OCI-LY7 (cell line): ENCODE data around the gene CORO2B. TPM values are rescaled to one million over a fixed set of nuclear protein-coding genes. Genes with fewer than 3 reads are reported as not detected.

ENCODE experiments used
- BruUV-seq: library from RNA; stranded (reverse); fragments of 400-500 nt; replicated peaks from 2 replicates; lab custom pipeline; 2021; lab: Mats Ljungman, UMichigan
- CTCF ChIA-PET: fragments of 300-600 bp; sonication (Branson Sonifier 250); formaldehyde crosslinking; loops from one replicate; lab custom pipeline; 2022; ENCODE audit warnings: antibody characterized with exemption; ENCODE audit not compliant: unreplicated experiment; lab: Charles Lee
- POLR2A ChIA-PET: fragments of 300-600 bp; sonication (Branson Sonifier 250); formaldehyde crosslinking; loops from one replicate; lab custom pipeline; 2022; ENCODE audit warnings: antibody characterized with exemption; lab: Charles Lee
- DNase-seq: peaks from one replicate; pipeline ENCODE4 v3.0.0-alpha.2; 2015; ENCODE audit warnings: low spot score
- H2AFZ ChIP-seq: fragments of 200-600 bp; sonication (generic), shearing (Covaris generic); 2 replicates; pipeline ENCODE4 v1.6.1; 2014; ENCODE audit warnings: mild to moderate bottlenecking, antibody characterized with exemption, low read length, moderate library complexity
- H3K27ac ChIP-seq: fragments of 200-600 bp; sonication (generic); 2 replicates; pipeline ENCODE4 v1.5.1; 2014; ENCODE audit warnings: mixed run types, low read depth, mild to moderate bottlenecking, moderate library complexity, low read length, inconsistent platforms; ENCODE audit not compliant: poor library complexity, severe bottlenecking
- H3K36me3 ChIP-seq: fragments of 200-600 bp; sonication (generic); 2 replicates; pipeline ENCODE4 v1.6.1; 2014; ENCODE audit warnings: mild to moderate bottlenecking, antibody characterized with exemption, low read length, moderate library complexity, mixed read lengths; ENCODE audit not compliant: insufficient read depth
- H3K4me1 ChIP-seq: fragments of 200-600 bp; sonication (generic); 2 replicates; pipeline ENCODE4 v1.5.1; 2014; ENCODE audit warnings: mild to moderate bottlenecking, low read length; ENCODE audit not compliant: insufficient read depth, poor library complexity, severe bottlenecking
- H3K4me2 ChIP-seq: fragments of 200-600 bp; sonication (generic); 2 replicates; pipeline ENCODE4 v1.6.1; 2014; ENCODE audit warnings: mild to moderate bottlenecking, low read length
- H3K4me3 ChIP-seq: fragments of 200-600 bp; sonication (generic); 2 replicates; pipeline ENCODE4 v1.5.1; 2014; ENCODE audit warnings: mild to moderate bottlenecking, low read depth, low read length; ENCODE audit not compliant: poor library complexity, severe bottlenecking
- H3K79me2 ChIP-seq: fragments of 200-600 bp; sonication (generic); 2 replicates; pipeline ENCODE4 v1.6.1; 2016; ENCODE audit warnings: low read depth, mild to moderate bottlenecking, low read length, moderate library complexity, mixed read lengths; ENCODE audit not compliant: insufficient read depth
- H3K9me2 ChIP-seq: fragments of 200-600 bp; sonication (generic); 2 replicates; pipeline ENCODE4 v1.6.1; 2016; ENCODE audit warnings: mild to moderate bottlenecking, low read length, mixed read lengths; ENCODE audit not compliant: insufficient read depth
- H3K9me3 ChIP-seq: fragments of 200-600 bp; sonication (generic); 2 replicates; pipeline ENCODE4 v1.6.1; 2014; ENCODE audit warnings: mild to moderate bottlenecking, mixed run types, low read length, mixed read lengths
- H4K20me1 ChIP-seq: fragments of 200-600 bp; sonication (generic); 2 replicates; pipeline ENCODE4 v1.6.1; 2014; ENCODE audit warnings: mild to moderate bottlenecking, antibody characterized with exemption, low read length, moderate library complexity, mixed read lengths; ENCODE audit not compliant: insufficient read depth
- EZH2phosphoT487 ChIP-seq: fragments of 200-600 bp; sonication (generic); IDR thresholded peaks from 2 replicates; pipeline ENCODE4 v1.6.1; 2018; ENCODE audit warnings: low read depth, borderline replicate concordance, mild to moderate bottlenecking, mixed run types, antibody characterized with exemption, low read length, moderate library complexity, mixed read lengths
- intact Hi-C: fragments of 100-400 bp; cut with micrococcal nuclease; formaldehyde crosslinking; loops from one replicate; pipeline ENCODE4 v1.10.0; 2022; ENCODE audit not compliant: unreplicated experiment
- total RNA-seq, 2 experiments: library from RNA; depleted of rRNA in 1 of 2; stranded (reverse); fragments of >200 nt in 1 of 2; shearing (Covaris generic) in 1 of 2; gene quantifications; 2 replicates each; pipeline ENCODE4 v1.2.3, GENCODE V29; 2014 to 2022
- TF ChIP-seq, protein P1 (sequence below): fragments of 200-600 bp; sonication (generic); conservative IDR thresholded peaks from 2 replicates; pipeline ENCODE4 v1.5.1; 2014; ENCODE audit warnings: mild to moderate bottlenecking, antibody characterized with exemption, low read length, moderate library complexity, mixed read lengths

Gene CORO2B
- total RNA-seq, 2 experiments from 2014 or later = 7.4 to 12.5 TPM

DNA sequence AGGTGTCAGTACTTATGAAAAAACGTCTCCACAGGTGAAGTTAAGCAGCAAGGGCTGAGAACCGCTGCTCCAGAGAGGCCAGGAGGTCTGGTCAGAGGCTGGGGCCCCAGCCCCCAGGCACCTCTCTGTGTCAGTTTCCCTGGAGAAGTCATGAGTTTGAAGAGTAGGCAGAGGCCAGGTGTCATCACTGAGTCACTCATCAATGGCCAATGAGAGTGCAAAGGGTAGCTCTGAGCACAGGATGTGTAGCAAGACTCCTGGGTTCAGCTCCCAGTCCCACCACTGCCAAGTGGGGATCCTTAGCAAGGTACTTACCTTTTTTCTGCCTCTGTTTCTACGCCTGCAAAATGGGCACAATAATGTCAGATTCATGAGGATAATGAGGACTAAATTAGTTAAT lies 47.9 kb downstream of the CORO2B start:
- Histone ChIP-seq H2AFZ (no peak overlapping the region; the same call in 1 of the 2 replicates), H4K20me1 (no peaks in the 10 kb centered on the region), H3K27ac (peak overlapping the region; percentile 97), H3K9me3 (no peaks in the 10 kb centered on the region), H3K4me2 (peak overlapping the region; percentile 63), H3K4me1 (peaks cover 97% of the 10 kb centered on the region), H3K36me3 (no peaks in the 10 kb centered on the region), H3K79me2 (peaks cover 52% of the 10 kb centered on the region; the same call in 1 of the 2 replicates), H3K4me3 (peak overlapping the region; percentile 4), H3K9me2 (no peaks in the 10 kb centered on the region)
- POLR2A ChIA-PET = interaction anchor here (0.8 to 1.2 kb wide), 3 partner anchors 9 to 20 kb away, joined by 3 read pairs; no protein-coding TSS in a partner anchor
- TF ChIP-seq, protein P1, sequence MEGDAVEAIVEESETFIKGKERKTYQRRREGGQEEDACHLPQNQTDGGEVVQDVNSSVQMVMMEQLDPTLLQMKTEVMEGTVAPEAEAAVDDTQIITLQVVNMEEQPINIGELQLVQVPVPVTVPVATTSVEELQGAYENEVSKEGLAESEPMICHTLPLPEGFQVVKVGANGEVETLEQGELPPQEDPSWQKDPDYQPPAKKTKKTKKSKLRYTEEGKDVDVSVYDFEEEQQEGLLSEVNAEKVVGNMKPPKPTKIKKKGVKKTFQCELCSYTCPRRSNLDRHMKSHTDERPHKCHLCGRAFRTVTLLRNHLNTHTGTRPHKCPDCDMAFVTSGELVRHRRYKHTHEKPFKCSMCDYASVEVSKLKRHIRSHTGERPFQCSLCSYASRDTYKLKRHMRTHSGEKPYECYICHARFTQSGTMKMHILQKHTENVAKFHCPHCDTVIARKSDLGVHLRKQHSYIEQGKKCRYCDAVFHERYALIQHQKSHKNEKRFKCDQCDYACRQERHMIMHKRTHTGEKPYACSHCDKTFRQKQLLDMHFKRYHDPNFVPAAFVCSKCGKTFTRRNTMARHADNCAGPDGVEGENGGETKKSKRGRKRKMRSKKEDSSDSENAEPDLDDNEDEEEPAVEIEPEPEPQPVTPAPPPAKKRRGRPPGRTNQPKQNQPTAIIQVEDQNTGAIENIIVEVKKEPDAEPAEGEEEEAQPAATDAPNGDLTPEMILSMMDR = no peak
- TF ChIP-seq EZH2phosphoT487 = no peak
- peak; percentile 60 for DNase-seq
- intact Hi-C loops = no loop called here
- BruUV-seq = no TSS peak
- CTCF ChIA-PET = interaction anchor here (1.0 to 1.3 kb wide), 2 partner anchors 47 to 53 kb away, joined by 3 read pairs; no protein-coding TSS in a partner anchor

DNA sequence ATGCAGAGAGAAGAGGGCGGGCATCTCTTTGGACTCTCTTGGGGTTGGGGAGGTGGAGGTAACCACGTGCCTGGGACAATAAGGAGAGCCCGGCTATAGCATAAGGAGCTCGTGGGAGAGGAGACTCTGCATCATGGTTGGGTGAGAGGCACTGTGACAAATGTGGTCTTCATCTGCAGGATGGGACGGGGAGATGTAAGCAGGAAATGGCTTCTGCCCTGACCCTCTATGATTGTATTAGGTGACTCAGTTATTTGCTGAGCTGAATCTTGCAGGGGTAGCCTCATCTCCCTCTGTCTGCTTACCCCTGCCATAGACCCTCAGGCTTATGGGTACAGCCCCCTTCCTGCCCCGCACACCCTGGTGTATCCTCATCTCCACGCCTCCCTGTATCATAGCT lies 48.7 kb downstream of the CORO2B start:
- no peak overlapping the region for H2AFZ ChIP-seq
- H3K36me3 ChIP-seq = no peaks in the 10 kb centered on the region
- peaks cover 48% of the 10 kb centered on the region; the same call in 1 of the 2 replicates for H3K79me2 ChIP-seq
- TF ChIP-seq EZH2phosphoT487 = no peak
- TF ChIP-seq, protein P1 = no peak
- no TSS peak for BruUV-seq
- no peak for DNase-seq
- intact Hi-C loops = no loop called here
- ChIA-PET CTCF (interaction anchor here (0.5 to 0.9 kb wide), 3 partner anchors 20 to 43 kb away, joined by 3 to 5 read pairs (median 3); no protein-coding TSS in a partner anchor), POLR2A (interaction anchor here (1.0 to 1.2 kb wide), 4 partner anchors 8 to 45 kb away, joined by 3 to 6 read pairs (median 4); no protein-coding TSS in a partner anchor)
- H3K9me3 ChIP-seq = no peaks in the 10 kb centered on the region
- peaks cover 97% of the 10 kb centered on the region for H3K4me1 ChIP-seq
- no peak overlapping the region for H3K4me3 ChIP-seq
- H3K9me2 ChIP-seq = no peaks in the 10 kb centered on the region
- H3K27ac ChIP-seq = peak overlapping the region; percentile 97
- H4K20me1 ChIP-seq = no peaks in the 10 kb centered on the region
- peak overlapping the region; percentile 63 for H3K4me2 ChIP-seq

DNA sequence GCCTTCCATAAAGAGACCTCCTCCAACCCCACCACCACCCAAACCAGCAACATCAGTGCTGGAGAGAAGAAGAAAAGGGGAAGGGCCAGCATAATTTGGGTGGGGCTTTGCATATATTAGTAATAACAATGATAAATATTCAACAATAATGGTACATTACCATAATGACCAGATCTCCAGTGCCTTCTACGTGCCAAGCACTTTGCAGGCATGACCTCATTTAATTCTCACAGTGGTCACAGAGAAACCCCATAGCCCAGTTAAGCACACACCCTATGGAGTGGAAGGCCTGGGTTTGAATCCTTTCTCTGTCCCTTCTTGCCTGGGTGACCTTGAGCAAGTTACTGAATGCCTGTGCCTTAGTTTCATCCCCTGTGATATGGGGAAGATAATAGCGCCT lies 49.2 kb downstream of the CORO2B start:
- H3K4me3 ChIP-seq = no peak overlapping the region
- peaks cover 97% of the 10 kb centered on the region for H3K4me1 ChIP-seq
- H3K4me2 ChIP-seq = peak overlapping the region; percentile 63
- H4K20me1 ChIP-seq = no peaks in the 10 kb centered on the region
- H3K27ac ChIP-seq = peak overlapping the region; percentile 97
- no peak for DNase-seq
- no TSS peak for BruUV-seq
- TF ChIP-seq EZH2phosphoT487 = no peak
- TF ChIP-seq, protein P1 = no peak
- ChIA-PET CTCF (interaction anchor here (0.5 to 0.9 kb wide), 3 partner anchors 20 to 43 kb away, joined by 3 to 5 read pairs (median 3); no protein-coding TSS in a partner anchor), POLR2A (interaction anchor here (1.0 to 1.2 kb wide), 2 partner anchors 20 to 46 kb away, joined by 4 to 6 read pairs; no protein-coding TSS in a partner anchor)
- H3K79me2 ChIP-seq = peaks cover 47% of the 10 kb centered on the region; the same call in 1 of the 2 replicates
- intact Hi-C loops = no loop called here
- no peak overlapping the region for H2AFZ ChIP-seq
- no peaks in the 10 kb centered on the region for H3K36me3 ChIP-seq
- H3K9me3 ChIP-seq = no peaks in the 10 kb centered on the region
- H3K9me2 ChIP-seq = no peaks in the 10 kb centered on the region
